Neural cell (in vitro differentiated cells): ENCODE results near the gene TMCO2. TPM values are rescaled to one million over a fixed set of nuclear protein-coding genes. Genes with fewer than 3 reads are reported as not detected.

Experiments used
- H2AFZ ChIP-seq: fragments of 200-600, 300-800 bp; sonication (generic), shearing (Covaris generic); 2 replicates; pipeline ENCODE4 v1.6.0; 2014; ENCODE audit warnings: low read depth, mild to moderate bottlenecking, antibody characterized with exemption, low read length, moderate library complexity
- H3F3A ChIP-seq: fragments of 200-600 bp; shearing (Covaris generic); 2 replicates; pipeline ENCODE4 v1.6.1; 2016; ENCODE audit warnings: mild to moderate bottlenecking, moderate library complexity, mixed read lengths, antibody characterized with exemption, low read length; ENCODE audit not compliant: insufficient read depth, poor library complexity, severe bottlenecking
- H3K27ac ChIP-seq: fragments of 200-600, 300-800 bp; sonication (generic), shearing (Covaris generic); 2 replicates; pipeline ENCODE4 v1.5.1; 2014; ENCODE audit warnings: mild to moderate bottlenecking, low read length, moderate library complexity
- H3K27me3 ChIP-seq: fragments of 300-800, 200-600 bp; sonication (generic), shearing (Covaris generic); 2 replicates; pipeline ENCODE4 v1.6.0; 2014; ENCODE audit warnings: mild to moderate bottlenecking, low read depth, low read length, moderate library complexity; ENCODE audit not compliant: insufficient read depth
- H3K36me3 ChIP-seq: fragments of 300-800, 200-600 bp; sonication (generic), shearing (Covaris generic); 2 replicates; pipeline ENCODE4 v1.5.1; 2014; ENCODE audit warnings: mild to moderate bottlenecking, antibody characterized with exemption, low read length, moderate library complexity; ENCODE audit not compliant: insufficient read depth
- H3K4me2 ChIP-seq: fragments of 300-800, 200-600 bp; sonication (generic), shearing (Covaris generic); 2 replicates; pipeline ENCODE4 v1.6.0; 2014; ENCODE audit warnings: mild to moderate bottlenecking, low read length
- H3K4me3 ChIP-seq: fragments of 300-800, 200-600 bp; sonication (generic), shearing (Covaris generic); 2 replicates; pipeline ENCODE4 v1.5.1; 2014; ENCODE audit warnings: mild to moderate bottlenecking, low read length, moderate library complexity
- H3K79me2 ChIP-seq: fragments of 200-600 bp; shearing (Covaris generic); replicated peaks from 2 replicates; pipeline ENCODE4 v1.6.0; 2014; ENCODE audit warnings: mild to moderate bottlenecking, low read length, moderate library complexity; ENCODE audit not compliant: insufficient read depth
- H3K9ac ChIP-seq: fragments of 300-800, 200-600 bp; sonication (generic), shearing (Covaris generic); 2 replicates; pipeline ENCODE4 v1.6.1; 2016; ENCODE audit warnings: mild to moderate bottlenecking, low read length, mixed read lengths
- H3K9me2 ChIP-seq: fragments of 200-600 bp; shearing (Covaris generic); 2 replicates; pipeline ENCODE4 v1.6.1; 2016; ENCODE audit warnings: mild to moderate bottlenecking, low read length, mixed read lengths; ENCODE audit not compliant: insufficient read depth
- H3K9me3 ChIP-seq: fragments of 200-600, 300-800 bp; sonication (generic), shearing (Covaris generic); 2 replicates; pipeline ENCODE4 v1.6.1; 2016; ENCODE audit warnings: mild to moderate bottlenecking, mixed run types, low read length, moderate library complexity, mixed read lengths
- H4K20me1 ChIP-seq: fragments of 200-600 bp; shearing (Covaris generic); 2 replicates; pipeline ENCODE4 v1.6.1; 2016; ENCODE audit warnings: mild to moderate bottlenecking, mixed run types; ENCODE audit not compliant: insufficient read depth
- EP300 ChIP-seq: fragments of 450-650 bp; conservative IDR thresholded peaks from 2 replicates; pipeline ENCODE4 v1.6.1; 2014; ENCODE audit warnings: antibody characterized with exemption, mild to moderate bottlenecking, moderate library complexity; ENCODE audit not compliant: poor library complexity, severe bottlenecking
- EZH2 ChIP-seq: fragments of 200-600, 300-800 bp; shearing (Covaris generic), sonication (generic); IDR thresholded peaks from 2 replicates; pipeline ENCODE4 v1.6.1; 2014; ENCODE audit warnings: antibody characterized with exemption, low read length, borderline replicate concordance, mild to moderate bottlenecking; ENCODE audit not compliant: insufficient read depth, poor library complexity, severe bottlenecking
- POLR2AphosphoS5 ChIP-seq: IDR thresholded peaks from 2 replicates; pipeline ENCODE4 v1.6.1; 2012
- RAD21 ChIP-seq: fragments of 450-650 bp; conservative IDR thresholded peaks from 2 replicates; pipeline ENCODE4 v1.6.1; 2014; ENCODE audit warnings: antibody characterized with exemption, mild to moderate bottlenecking, moderate library complexity
- SMC3 ChIP-seq: fragments of 450-650 bp; conservative IDR thresholded peaks from 2 replicates; pipeline ENCODE4 v1.6.1; 2014; ENCODE audit warnings: antibody characterized with exemption, mild to moderate bottlenecking, moderate library complexity; ENCODE audit not compliant: poor library complexity
- TAF1 ChIP-seq: IDR thresholded peaks from 2 replicates; pipeline ENCODE4 v1.6.1; 2012; ENCODE audit warnings: low read depth
- polyA plus RNA-seq: library from polyadenylated mRNA; depleted of rRNA; stranded (reverse); fragments of >200 nt; gene quantifications from 2 replicates; pipeline ENCODE4 v1.2.3, GENCODE V29; 2014
- TF ChIP-seq, protein P1 (sequence below): fragments of 450-650 bp; IDR thresholded peaks from 2 replicates; pipeline ENCODE4 v1.5.1; 2014; ENCODE audit warnings: antibody characterized with exemption, mild to moderate bottlenecking, moderate library complexity; ENCODE audit not compliant: poor library complexity, severe bottlenecking
- TF ChIP-seq, protein P2 (sequence below): IDR thresholded peaks from 2 replicates; pipeline ENCODE4 v1.6.1; 2012; ENCODE audit warnings: borderline replicate concordance

Gene TMCO2
- polyA plus RNA-seq, 1 donor from 2014 or later: not detected

DNA sequence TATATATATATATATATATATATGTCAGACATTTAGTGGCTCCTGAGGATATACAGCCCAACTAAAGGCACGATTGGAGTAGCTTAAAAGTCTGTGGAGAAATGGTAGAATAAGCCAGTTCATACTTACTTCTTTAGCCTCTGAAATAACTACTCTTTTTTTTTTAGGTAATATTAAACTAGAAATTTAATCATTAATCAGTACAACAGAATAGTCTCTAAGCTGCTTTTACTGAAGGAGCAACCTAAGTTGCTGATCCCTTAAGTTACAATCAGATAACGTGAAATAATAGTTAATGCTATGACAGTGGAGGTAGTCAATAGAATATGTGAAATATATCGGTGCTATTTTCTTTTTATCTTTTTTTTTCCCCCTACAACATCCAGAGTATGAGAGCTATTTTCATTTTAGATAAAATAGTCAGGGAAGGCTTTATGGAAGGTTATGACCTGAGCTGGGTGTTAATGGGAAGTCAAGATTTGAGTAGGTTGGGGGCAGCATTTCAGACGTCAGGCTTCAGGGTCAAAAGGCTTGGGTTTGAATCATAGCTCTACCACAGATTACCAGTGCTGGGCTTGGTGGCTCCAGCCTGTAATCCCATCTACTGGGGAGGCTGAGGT is 25.9 kb downstream of the TMCO2 start:
- Histone ChIP-seq H3K79me2 (no peaks in the 10 kb centered on the region), H3K4me3 (no peak overlapping the region)

DNA sequence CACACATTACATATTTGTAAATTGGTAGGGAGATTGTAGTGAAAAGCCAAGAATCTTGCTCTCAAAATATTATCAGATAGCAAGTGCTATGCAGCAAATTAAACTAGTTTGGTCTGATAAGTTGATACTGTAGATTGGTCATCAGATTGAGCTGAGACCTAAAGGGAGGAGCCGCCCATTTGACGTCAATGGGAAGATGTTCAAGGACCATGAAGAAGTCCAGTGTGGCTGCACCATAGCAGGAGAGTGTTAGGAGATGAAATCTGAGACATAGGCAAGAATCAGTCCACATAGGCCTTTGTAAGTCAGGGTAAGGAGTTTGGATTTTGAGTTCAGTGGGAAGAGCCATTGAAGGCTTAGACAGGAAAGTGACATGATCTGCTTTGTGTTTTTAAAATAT is 26.6 kb downstream of the TMCO2 start:
- H3K9me3 ChIP-seq: no peaks in the 10 kb centered on the region
- no peak overlapping the region for H3K4me3 ChIP-seq
- no peak overlapping the region for H3K4me2 ChIP-seq
- H3K27ac ChIP-seq: no peak overlapping the region
- no peak for TF ChIP-seq POLR2AphosphoS5
- TF ChIP-seq EP300: no peak
- TF ChIP-seq, protein P1, sequence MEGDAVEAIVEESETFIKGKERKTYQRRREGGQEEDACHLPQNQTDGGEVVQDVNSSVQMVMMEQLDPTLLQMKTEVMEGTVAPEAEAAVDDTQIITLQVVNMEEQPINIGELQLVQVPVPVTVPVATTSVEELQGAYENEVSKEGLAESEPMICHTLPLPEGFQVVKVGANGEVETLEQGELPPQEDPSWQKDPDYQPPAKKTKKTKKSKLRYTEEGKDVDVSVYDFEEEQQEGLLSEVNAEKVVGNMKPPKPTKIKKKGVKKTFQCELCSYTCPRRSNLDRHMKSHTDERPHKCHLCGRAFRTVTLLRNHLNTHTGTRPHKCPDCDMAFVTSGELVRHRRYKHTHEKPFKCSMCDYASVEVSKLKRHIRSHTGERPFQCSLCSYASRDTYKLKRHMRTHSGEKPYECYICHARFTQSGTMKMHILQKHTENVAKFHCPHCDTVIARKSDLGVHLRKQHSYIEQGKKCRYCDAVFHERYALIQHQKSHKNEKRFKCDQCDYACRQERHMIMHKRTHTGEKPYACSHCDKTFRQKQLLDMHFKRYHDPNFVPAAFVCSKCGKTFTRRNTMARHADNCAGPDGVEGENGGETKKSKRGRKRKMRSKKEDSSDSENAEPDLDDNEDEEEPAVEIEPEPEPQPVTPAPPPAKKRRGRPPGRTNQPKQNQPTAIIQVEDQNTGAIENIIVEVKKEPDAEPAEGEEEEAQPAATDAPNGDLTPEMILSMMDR: no peak
- TF ChIP-seq SMC3: no peak
- TF ChIP-seq RAD21: no peak
- H3K36me3 ChIP-seq: peaks cover 5% of the 10 kb centered on the region
- H3K79me2 ChIP-seq: no peaks in the 10 kb centered on the region
- H3K9me2 ChIP-seq: no peaks in the 10 kb centered on the region
- H3F3A ChIP-seq: no peaks in the 10 kb centered on the region
- H2AFZ ChIP-seq: no peak overlapping the region
- no peaks in the 10 kb centered on the region for H4K20me1 ChIP-seq
- no peak overlapping the region for H3K9ac ChIP-seq
- H3K27me3 ChIP-seq: no peaks in the 10 kb centered on the region

More for the DNA sequence above, 25.9 kb downstream of the TMCO2 start:
- Histone ChIP-seq H3K4me2 (no peak overlapping the region), H3K36me3 (peaks cover 5% of the 10 kb centered on the region), H2AFZ (no peak overlapping the region), H4K20me1 (no peaks in the 10 kb centered on the region), H3K27me3 (no peaks in the 10 kb centered on the region), H3K27ac (no peak overlapping the region), H3K9ac (no peak overlapping the region), H3K9me3 (no peaks in the 10 kb centered on the region), H3K9me2 (no peaks in the 10 kb centered on the region), H3F3A (no peaks in the 10 kb centered on the region)
- TF ChIP-seq EZH2 (no peak), EP300 (no peak), POLR2AphosphoS5 (no peak)

DNA sequence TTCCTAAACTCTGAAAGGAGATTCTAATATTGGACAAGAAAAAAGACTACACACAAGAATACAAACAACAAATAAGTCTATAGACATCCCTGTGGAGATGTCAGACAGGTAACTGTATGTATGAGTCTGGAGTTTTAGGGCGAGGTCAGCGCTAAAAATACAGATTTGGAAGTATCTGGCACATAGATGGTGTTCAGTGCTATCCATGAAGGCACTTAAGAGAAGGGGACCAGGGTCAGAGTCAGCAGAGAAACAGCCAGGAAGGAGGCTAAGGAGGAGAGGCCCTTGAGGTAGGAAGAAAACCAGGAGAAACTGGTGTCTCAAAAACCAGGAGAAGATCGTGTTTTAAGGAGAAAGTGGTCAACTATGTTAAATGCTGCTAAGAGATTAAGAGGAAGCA is 28.4 kb downstream of the TMCO2 start:
- Histone ChIP-seq H3K36me3 (peaks cover 5% of the 10 kb centered on the region), H3F3A (no peaks in the 10 kb centered on the region), H3K9me3 (no peaks in the 10 kb centered on the region), H3K4me2 (no peak overlapping the region), H3K27me3 (no peaks in the 10 kb centered on the region), H4K20me1 (no peaks in the 10 kb centered on the region), H3K9ac (no peak overlapping the region), H3K9me2 (no peaks in the 10 kb centered on the region), H3K27ac (no peak overlapping the region), H3K79me2 (no peaks in the 10 kb centered on the region), H3K4me3 (no peak overlapping the region), H2AFZ (no peak overlapping the region)
- TF ChIP-seq, protein P2, sequence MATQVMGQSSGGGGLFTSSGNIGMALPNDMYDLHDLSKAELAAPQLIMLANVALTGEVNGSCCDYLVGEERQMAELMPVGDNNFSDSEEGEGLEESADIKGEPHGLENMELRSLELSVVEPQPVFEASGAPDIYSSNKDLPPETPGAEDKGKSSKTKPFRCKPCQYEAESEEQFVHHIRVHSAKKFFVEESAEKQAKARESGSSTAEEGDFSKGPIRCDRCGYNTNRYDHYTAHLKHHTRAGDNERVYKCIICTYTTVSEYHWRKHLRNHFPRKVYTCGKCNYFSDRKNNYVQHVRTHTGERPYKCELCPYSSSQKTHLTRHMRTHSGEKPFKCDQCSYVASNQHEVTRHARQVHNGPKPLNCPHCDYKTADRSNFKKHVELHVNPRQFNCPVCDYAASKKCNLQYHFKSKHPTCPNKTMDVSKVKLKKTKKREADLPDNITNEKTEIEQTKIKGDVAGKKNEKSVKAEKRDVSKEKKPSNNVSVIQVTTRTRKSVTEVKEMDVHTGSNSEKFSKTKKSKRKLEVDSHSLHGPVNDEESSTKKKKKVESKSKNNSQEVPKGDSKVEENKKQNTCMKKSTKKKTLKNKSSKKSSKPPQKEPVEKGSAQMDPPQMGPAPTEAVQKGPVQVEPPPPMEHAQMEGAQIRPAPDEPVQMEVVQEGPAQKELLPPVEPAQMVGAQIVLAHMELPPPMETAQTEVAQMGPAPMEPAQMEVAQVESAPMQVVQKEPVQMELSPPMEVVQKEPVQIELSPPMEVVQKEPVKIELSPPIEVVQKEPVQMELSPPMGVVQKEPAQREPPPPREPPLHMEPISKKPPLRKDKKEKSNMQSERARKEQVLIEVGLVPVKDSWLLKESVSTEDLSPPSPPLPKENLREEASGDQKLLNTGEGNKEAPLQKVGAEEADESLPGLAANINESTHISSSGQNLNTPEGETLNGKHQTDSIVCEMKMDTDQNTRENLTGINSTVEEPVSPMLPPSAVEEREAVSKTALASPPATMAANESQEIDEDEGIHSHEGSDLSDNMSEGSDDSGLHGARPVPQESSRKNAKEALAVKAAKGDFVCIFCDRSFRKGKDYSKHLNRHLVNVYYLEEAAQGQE: no peak
- TF ChIP-seq TAF1 (no peak), POLR2AphosphoS5 (no peak), RAD21 (no peak), EZH2 (no peak), SMC3 (no peak)
- TF ChIP-seq, protein P1: no peak
